BE2C (cell line): ENCODE measurements around the gene CCDC24.

Experiments
- DNase-seq: peaks from one replicate; pipeline ENCODE4 v3.0.0-alpha.2; 2020
- H3K27me3 ChIP-seq: fragments of 250-450 bp; sonication (Bioruptor Pico); 2 replicates; pipeline ENCODE4 v1.5.1; 2020; ENCODE audit warnings: mild to moderate bottlenecking
- H3K36me3 ChIP-seq: fragments of 250-450 bp; sonication (Bioruptor Pico); 2 replicates; pipeline ENCODE4 v1.5.1; 2020; ENCODE audit warnings: mild to moderate bottlenecking
- H3K4me1 ChIP-seq: fragments of 250-450 bp; sonication (Bioruptor Pico); 2 replicates; pipeline ENCODE4 v1.5.1; 2020
- H3K4me3 ChIP-seq: 2 replicates; pipeline ENCODE4 v1.5.1; 2011; ENCODE audit warnings: low read depth, low read length
- H3K9me3 ChIP-seq: fragments of 250-450 bp; sonication (Bioruptor Pico); 2 replicates; pipeline ENCODE4 v1.5.1; 2020
- CTCF ChIP-seq: IDR thresholded peaks from 2 replicates; pipeline ENCODE4 v1.5.1; 2012; ENCODE audit warnings: mild to moderate bottlenecking, low read depth, low read length

The CCDC24 gene

GRCh38 chr1:44034976-44035716, 43.7 kb downstream of the CCDC24 start:
- Histone ChIP-seq H3K4me1 (peaks cover 8% of the 10 kb centered on the region), H3K36me3 (no peaks in the 10 kb centered on the region), H3K27me3 (no peaks in the 10 kb centered on the region), H3K9me3 (no peaks in the 10 kb centered on the region), H3K4me3 (no peak overlapping the region)
- TF ChIP-seq CTCF: no peak
- DNase-seq: no peak

- Histone ChIP-seq H3K36me3 (no peaks in the 10 kb centered on the region), H3K9me3 (no peaks in the 10 kb centered on the region), H3K4me1 (peaks cover 8% of the 10 kb centered on the region), H3K4me3 (no peak overlapping the region), H3K27me3 (no peaks in the 10 kb centered on the region)
- TF ChIP-seq CTCF: peak; percentile 18
- peak; percentile 43 for DNase-seq
Measured at GRCh38 chr1:44035726-44036408, 44.5 kb downstream of the CCDC24 start.

- H3K4me1 ChIP-seq: peaks cover 8% of the 10 kb centered on the region
- peak; percentile 78 for TF ChIP-seq CTCF
- no peaks in the 10 kb centered on the region for H3K9me3 ChIP-seq
- no peaks in the 10 kb centered on the region for H3K27me3 ChIP-seq
- no peak overlapping the region for H3K4me3 ChIP-seq
- no peaks in the 10 kb centered on the region for H3K36me3 ChIP-seq
- DNase-seq: peak; percentile 64
Measured at GRCh38 chr1:44036409-44037139, 45.2 kb downstream of the CCDC24 start.

- DNase-seq: no peak
- TF ChIP-seq CTCF: no peak
- no peaks in the 10 kb centered on the region for H3K9me3 ChIP-seq
- H3K27me3 ChIP-seq: no peaks in the 10 kb centered on the region
- H3K4me1 ChIP-seq: peaks cover 8% of the 10 kb centered on the region
- H3K4me3 ChIP-seq: no peak overlapping the region
- H3K36me3 ChIP-seq: no peaks in the 10 kb centered on the region
Measured at GRCh38 chr1:44037154-44037553, 45.8 kb downstream of the CCDC24 start.

GRCh38 chr1:44038876-44039657, 47.7 kb downstream of the CCDC24 start:
- DNase-seq: no peak
- no peak for TF ChIP-seq CTCF
- H3K36me3 ChIP-seq: no peaks in the 10 kb centered on the region
- H3K4me3 ChIP-seq: no peak overlapping the region
- H3K27me3 ChIP-seq: no peaks in the 10 kb centered on the region
- H3K4me1 ChIP-seq: peaks cover 8% of the 10 kb centered on the region
- H3K9me3 ChIP-seq: no peaks in the 10 kb centered on the region
